GM21737 (cell line): Measurements from ENCODE around the gene POLN.

ENCODE experiments used
- ATAC-seq: cut with Tn5 transposase; IDR thresholded peaks from one replicate; pipeline ENCODE4 v1.9.1; 2021; ENCODE audit warnings: mild to moderate bottlenecking, moderate library complexity; ENCODE audit not compliant: unreplicated experiment

Gene POLN

GRCh38 chr4:2252530-2253091 is 10.7 kb upstream of the POLN start:
- ATAC-seq = no peak

- ATAC-seq = no peak
These were observed 10.0 kb upstream of the POLN start for GRCh38 chr4:2251795-2252529.

GRCh38 chr4:2251073-2251794 is 9.3 kb upstream of the POLN start:
- ATAC-seq = no peak

- ATAC-seq = no peak
These were observed 8.6 kb upstream of the POLN start for GRCh38 chr4:2250357-2251072.

- no peak for ATAC-seq
These were observed 7.8 kb upstream of the POLN start for GRCh38 chr4:2249526-2250356.

GRCh38 chr4:2248821-2249261 is 6.9 kb upstream of the POLN start:
- ATAC-seq = no peak

GRCh38 chr4:2248044-2248780 is 6.3 kb upstream of the POLN start:
- no peak for ATAC-seq

GRCh38 chr4:2247128-2248043 is 5.5 kb upstream of the POLN start:
- ATAC-seq = no peak

- no peak for ATAC-seq
These were observed 4.6 kb upstream of the POLN start for GRCh38 chr4:2246384-2247127.

- no peak for ATAC-seq
These were observed 3.9 kb upstream of the POLN start for GRCh38 chr4:2245787-2246275.

GRCh38 chr4:2245057-2245786 is 3.3 kb upstream of the POLN start:
- ATAC-seq = no peak

GRCh38 chr4:2243681-2244380 is 1.9 kb upstream of the POLN start:
- no peak for ATAC-seq

GRCh38 chr4:2241003-2241402 is 918 bp downstream of the POLN start:
- ATAC-seq = no peak

- ATAC-seq = no peak
These were observed 4.8 kb downstream of the POLN start for GRCh38 chr4:2236944-2237666.

GRCh38 chr4:2231082-2231481 is 10.8 kb downstream of the POLN start:
- ATAC-seq = no peak

GRCh38 chr4:2226261-2226660 is 15.7 kb downstream of the POLN start:
- ATAC-seq = no peak
